ENCODE measurements around the gene PIK3IP1.
A peak's percentile ranks its signal among the peaks of the same experiment; 100 is the strongest.

Gene PIK3IP1

GRCh38 chr22:31308181-31308580, 15.9 kb upstream of the PIK3IP1 start:
- no peak for DNase-seq (ENCODE audit: low read depth)

DNA sequence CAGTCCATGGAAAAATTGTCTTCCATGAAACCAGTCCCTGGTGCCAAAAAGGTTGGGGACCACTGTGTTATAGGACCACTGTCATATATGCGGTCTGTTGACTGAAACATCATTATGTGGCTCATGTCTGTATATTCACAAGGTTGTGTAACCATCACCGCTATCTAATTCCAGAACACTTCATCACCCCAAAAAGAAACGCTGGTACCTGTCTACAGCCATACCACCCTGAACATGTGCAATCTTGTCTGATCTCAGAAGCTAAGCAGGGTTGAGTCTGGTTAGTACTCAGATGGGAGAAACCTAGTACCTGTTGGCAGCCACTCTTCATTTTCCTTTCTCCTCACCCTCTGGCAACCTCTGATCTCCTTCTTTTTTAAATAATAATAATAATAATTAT, 12.9 kb upstream of the PIK3IP1 start:
- DNase-seq (ENCODE audit: low read depth): no peak

DNA sequence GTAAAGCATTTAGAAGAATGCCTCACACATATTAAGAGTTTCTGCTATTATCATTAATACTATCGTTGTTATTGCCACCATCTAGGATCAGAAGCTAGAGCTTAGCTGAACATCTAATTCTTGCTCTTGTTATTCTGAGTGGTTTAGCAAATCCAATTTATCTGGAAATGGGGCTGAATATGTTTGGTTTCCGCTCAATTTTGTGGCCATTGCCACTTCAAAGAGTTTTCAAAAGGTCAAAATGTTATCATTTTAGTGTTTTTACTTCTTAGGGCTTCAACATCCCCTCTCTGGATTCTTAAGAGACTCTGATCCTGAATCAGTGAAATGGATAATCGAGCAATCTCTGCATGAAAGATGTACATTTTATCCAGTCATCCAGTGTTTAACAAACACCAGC, 10.2 kb upstream of the PIK3IP1 start:
- DNase-seq (ENCODE audit: low read depth): no peak

DNA sequence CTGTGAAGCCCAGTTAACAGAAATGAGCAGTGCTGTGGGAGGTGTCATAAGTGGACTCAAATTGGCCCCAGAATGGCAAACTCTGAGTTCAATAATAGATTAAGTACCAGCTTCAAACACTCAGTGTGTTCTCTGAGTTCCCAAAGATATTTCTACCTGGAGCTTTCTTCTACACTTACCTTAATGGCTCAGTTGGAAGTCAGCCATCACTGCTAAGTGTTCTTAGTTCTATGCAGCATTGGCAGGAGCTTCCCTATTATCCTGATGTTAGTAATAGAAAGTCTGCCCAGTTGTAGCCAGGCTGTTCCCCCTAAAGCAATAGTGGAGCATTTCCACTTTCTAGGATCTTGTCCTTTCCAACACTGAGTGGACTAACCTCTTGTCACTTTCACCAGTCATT, 9.7 kb upstream of the PIK3IP1 start:
- no peak for DNase-seq (ENCODE audit: low read depth)

- DNase-seq (ENCODE audit: low read depth): no peak
Measured at GRCh38 chr22:31300896-31301295, 8.6 kb upstream of the PIK3IP1 start.

GRCh38 chr22:31295831-31296657, 3.8 kb upstream of the PIK3IP1 start:
- DNase-seq (ENCODE audit: low read depth): no peak

GRCh38 chr22:31295360-31295759, 3.1 kb upstream of the PIK3IP1 start:
- no peak for DNase-seq (ENCODE audit: low read depth)

- no peak for DNase-seq (ENCODE audit: low read depth)
Measured at GRCh38 chr22:31291481-31292235, 630 bp downstream of the PIK3IP1 start.

GRCh38 chr22:31290494-31291471, 1.5 kb downstream of the PIK3IP1 start:
- peak; percentile 93 for DNase-seq (ENCODE audit: low read depth)

GRCh38 chr22:31289344-31289743, 2.9 kb downstream of the PIK3IP1 start:
- no peak for DNase-seq (ENCODE audit: low read depth)

DNA sequence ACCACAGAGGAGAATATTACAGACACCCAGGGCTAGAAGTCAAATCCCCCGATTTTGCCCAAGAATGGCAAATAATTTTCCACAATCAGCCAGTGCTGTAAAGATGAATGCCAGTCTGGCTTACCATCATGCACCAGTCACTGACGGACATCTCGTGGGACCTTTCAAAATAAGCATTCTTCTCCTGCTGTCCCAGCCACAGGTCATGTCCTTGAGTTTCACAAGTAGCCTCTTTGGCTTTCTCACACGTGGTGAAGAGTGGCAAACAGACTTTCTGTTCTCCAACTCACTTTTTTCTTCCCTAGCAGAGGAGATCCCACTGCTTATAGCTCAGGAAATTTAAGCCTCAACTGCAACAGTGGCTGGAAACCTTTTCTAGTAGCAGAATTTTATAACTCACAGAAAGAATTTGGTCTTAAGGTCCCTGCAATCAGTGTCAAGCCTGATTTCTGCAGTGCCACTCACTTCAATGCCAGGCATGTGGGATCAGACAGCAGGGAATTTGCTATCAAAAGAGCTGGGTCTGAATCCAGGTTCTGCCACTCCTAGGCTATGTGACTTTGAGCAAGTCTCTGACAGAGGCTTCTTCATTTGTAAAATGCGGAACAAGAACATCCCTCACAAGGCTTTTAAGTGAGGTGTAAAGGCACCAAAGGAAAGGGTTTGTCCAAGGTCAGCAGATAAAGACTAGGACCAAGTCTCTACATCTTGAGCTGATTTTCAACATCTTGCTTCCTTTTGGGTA, 3.6 kb downstream of the PIK3IP1 start:
- no peak for DNase-seq (ENCODE audit: low read depth)

- no peak for DNase-seq (ENCODE audit: low read depth)
Measured at GRCh38 chr22:31287818-31288495, 4.3 kb downstream of the PIK3IP1 start.

GRCh38 chr22:31286360-31287255, 5.7 kb downstream of the PIK3IP1 start:
- DNase-seq (ENCODE audit: low read depth): peak; percentile 32

DNA sequence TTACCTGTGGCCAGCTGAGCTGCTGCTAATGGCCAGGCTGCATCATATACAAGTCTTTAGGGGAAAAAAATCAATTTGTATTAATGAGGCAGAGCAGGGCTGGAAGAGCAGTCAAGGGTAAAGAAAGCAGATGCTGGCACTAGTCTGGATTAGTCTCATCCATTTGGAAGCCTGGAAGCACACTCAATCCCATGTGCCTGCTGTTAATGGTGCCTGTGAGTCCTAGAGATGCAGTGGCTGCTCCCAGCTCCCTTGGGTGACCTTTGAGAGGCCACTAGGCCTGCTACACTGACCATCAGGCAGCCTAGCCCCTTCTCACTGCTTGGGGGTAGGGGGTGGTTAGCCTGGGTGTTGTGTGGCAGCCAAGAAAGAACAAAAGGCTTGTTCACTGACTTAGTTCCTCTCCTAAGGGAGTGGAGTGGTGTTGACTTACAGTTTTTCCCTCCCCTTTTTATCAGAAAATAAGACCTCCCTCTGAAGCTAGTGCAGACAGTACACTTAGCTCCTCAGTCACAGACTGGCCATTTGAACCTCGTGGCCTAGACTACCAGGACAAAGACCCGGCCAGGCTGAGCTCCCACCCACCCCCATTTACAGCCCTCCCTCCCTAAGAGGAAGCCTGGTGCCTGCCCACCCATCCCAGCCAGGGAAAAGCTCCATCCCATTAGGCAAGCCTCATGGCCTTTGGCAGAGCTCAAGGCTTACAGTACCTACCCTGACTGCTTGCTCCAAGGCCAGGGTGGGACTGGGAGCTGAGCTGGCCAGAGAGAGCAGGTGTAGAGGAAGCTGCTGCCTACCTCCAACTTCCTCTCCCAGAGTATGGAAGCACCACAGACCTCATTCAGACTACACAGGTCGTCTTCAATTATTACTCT, 7.8 kb downstream of the PIK3IP1 start:
- DNase-seq (ENCODE audit: low read depth): no peak

DNA sequence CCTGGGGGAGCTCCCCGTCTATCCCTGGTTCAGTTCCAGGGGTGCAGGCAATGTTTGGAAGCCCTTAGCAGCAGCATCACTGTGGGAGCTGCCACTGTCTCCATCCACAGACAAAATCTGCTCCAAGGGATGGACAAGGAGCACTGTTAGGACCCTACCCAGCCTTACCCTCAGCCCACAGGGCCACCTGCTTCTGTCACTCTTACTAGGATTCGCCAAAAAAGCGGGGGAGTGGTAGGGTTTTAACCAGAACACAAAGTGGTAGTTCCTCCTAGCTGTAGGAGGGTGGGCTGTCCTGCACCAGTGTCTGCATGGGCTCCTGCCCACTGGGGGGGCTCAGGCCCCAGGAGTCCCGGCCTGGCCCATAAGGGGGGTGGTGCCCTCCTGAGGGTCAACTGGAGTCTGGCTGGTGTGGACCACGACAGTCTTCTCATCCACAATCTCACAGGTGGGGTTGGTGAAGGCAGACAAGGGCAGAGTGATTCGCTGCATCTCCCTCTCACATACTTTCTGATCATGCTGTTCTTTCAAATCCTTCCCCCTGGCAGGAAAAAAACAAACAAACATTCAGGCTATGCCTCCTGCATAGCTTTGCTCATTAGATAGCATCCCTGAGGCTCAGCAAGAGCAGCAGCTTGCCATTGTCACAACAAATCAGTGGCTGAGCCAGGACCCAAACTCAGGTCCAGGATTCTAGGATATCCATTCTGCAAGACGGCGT, 9.4 kb downstream of the PIK3IP1 start:
- DNase-seq (ENCODE audit: low read depth): no peak

DNA sequence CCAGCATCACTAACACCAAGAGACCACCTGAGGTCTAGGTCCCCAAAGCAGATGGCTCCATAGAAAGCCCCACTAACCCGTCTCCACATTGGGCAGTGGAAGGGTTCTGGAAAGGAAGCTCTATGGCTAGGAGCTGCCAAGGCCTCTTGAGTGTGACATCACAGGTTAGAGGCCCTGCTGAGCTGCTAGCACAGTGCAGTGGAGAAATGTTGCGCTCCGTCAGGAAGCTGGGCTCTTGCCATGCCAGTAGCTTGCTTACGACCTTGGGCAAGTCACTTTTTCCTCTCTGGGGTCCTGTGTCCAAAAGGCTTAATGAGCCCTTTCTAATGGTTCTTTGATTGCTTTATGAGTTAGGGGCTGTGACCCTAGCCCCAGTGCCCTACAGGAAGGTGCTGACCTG, 10.6 kb downstream of the PIK3IP1 start:
- DNase-seq (ENCODE audit: low read depth): no peak

GRCh38 chr22:31279821-31280505, 12.3 kb downstream of the PIK3IP1 start:
- no peak for DNase-seq (ENCODE audit: low read depth)

DNA sequence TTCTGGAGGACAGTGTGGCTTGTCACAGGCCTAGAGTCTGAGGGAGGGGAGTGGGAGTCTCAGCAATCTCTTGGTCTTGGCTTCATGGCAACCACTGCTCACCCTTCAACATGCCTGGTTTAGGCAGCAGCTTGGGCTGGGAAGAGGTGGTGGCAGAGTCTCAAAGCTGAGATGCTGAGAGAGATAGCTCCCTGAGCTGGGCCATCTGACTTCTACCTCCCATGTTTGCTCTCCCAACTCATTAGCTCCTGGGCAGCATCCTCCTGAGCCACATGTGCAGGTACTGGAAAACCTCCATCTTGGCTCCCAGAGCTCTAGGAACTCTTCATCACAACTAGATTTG, 13.0 kb downstream of the PIK3IP1 start:
- no peak for DNase-seq (ENCODE audit: low read depth)
